ENCODE data around the gene CLIC1. TPM values are rescaled to one million over a fixed set of nuclear protein-coding genes. Genes with fewer than 3 reads are reported as not detected.

Gene CLIC1
- total RNA-seq, 2 experiments from 2014 or later = 314 to 413 TPM

DNA sequence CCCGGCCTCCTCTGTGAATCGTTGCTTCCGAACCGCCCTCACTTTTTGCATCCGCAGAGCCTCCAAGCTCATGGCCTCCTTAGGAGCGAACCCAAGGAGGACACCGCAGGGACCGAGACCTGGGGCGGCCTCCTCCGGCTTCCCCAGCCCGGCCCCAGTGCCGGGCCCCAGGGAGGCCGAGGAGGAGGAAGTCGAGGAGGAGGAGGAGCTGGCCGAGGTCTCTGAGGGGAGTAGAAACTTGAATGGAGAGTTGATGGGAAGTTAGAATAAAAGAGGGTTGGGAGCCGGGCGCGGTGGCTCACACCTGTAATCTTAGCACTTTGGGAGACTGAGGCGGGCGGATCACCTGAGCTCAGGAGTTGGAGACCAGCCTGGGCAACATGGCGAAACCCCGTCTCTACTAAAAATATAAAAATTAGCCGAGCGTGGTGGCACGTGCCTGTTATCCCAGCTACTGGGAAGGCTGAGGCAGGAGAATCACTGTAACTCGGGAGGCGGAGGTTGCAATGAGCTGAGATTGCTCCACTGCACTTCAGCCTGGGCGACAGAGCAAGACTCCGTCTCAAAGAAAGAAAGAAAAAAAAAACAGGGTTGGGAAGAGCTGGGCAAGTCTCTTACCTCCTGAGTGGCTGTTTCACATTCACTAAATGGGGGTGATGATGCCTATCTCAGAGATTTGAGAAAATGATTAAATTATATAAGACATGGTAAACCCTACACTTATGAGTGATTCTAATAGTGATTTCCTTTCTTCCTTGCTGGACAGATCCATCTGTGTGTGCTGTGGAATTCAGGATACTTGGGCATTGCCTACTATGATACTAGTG lies 4.3 kb upstream of the CLIC1 start:
- no peak for TF ChIP-seq EZH2phosphoT487 (IDR thresholded peaks at IDR 0.05; ENCODE audit: borderline replicate concordance, low read depth, low read length)
- no peak for TF ChIP-seq CTCF (conservative IDR thresholded peaks at IDR 0.05; ENCODE audit: low read length)
- intact Hi-C loops (cut with micrococcal nuclease; ENCODE audit: unreplicated experiment) = loop anchor here (5.0 kb wide), 1 partner anchor 47 kb away; no protein-coding TSS in a partner anchor
- BruUV-seq (replicated peaks) = no TSS peak
- H3K27ac ChIP-seq (ENCODE audit: low read depth, low read length, poor library complexity, severe bottlenecking) = peak overlapping the region; percentile 93
- CTCF ChIA-PET (ENCODE audit: unreplicated experiment) = interaction anchor here (0.7 to 1.7 kb wide), 5 partner anchors 11 to 55 kb away, joined by 3 to 6 read pairs (median 3); partner anchors contain the start of genes ABHD16A and VARS1
- H3K79me2 ChIP-seq (ENCODE audit: insufficient read depth, low read depth, low read length) = peaks cover 27% of the 10 kb centered on the region
- no peaks in the 10 kb centered on the region for H3K9me2 ChIP-seq (ENCODE audit: insufficient read depth, low read length)
- H3K4me1 ChIP-seq (ENCODE audit: insufficient read depth, low read length, poor library complexity, severe bottlenecking) = peaks cover 50% of the 10 kb centered on the region
- H3K4me2 ChIP-seq (ENCODE audit: low read length) = peak overlapping the region; percentile 75
- no peak overlapping the region; the same call in 1 of the 2 replicates for H2AFZ ChIP-seq (ENCODE audit: low read length)
- DNase-seq (ENCODE audit: low spot score) = peak; percentile 69
- H3K36me3 ChIP-seq (ENCODE audit: insufficient read depth, low read length) = peaks cover 45% of the 10 kb centered on the region
- no peaks in the 10 kb centered on the region for H4K20me1 ChIP-seq (ENCODE audit: insufficient read depth, low read length)
- POLR2A ChIA-PET = interaction anchor here (0.6 to 7.1 kb wide), 13 partner anchors 9 to 227 kb away, joined by 3 to 43 read pairs (median 4); partner anchors contain the start of genes ABHD16A, HSPA1B and LSM2
- no peaks in the 10 kb centered on the region for H3K9me3 ChIP-seq (ENCODE audit: low read length)
- peak overlapping the region; percentile 79 for H3K4me3 ChIP-seq (ENCODE audit: low read depth, low read length, poor library complexity, severe bottlenecking)

DNA sequence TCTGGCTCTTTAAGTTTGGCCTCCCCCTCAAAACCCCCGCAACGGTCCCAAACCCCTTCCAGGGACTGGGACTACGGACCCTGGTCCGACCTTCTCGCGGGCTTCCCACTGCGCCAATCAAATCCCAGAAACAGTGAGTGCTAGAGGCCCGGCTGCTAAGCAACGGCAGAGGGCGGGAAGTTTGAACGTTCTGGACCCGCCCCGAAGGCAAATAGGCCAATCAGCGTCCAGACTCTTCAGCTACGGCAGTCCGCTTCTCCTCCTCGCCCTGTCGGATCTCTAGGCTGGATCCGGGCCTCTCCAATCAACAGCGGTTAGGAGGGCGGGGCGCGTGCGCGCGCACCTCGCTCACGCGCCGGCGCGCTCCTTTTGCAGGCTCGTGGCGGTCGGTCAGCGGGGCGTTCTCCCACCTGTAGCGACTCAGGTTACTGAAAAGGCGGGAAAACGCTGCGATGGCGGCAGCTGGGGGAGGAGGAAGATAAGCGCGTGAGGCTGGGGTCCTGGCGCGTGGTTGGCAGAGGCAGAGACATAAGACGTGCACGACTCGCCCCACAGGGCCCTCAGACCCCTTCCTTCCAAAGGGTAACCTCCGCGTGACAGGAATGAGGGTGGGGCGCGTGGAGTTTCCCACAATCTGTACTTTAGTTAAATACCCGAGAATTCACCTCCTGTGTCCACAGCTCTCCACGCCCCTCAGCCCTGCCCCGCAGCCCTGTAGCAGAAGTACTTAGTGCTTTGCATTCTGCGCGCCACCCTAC lies 3.5 kb upstream of the CLIC1 start, which contains the start of gene MSH5:
TSS of gene MSH5 (plus strand) at position 367 of the 758 bp plus-strand sequence. CDS start 462 bp downstream, outside the sequence.
- H3K9me3 ChIP-seq (ENCODE audit: low read length) = no peaks in the 10 kb centered on the region
- H3K4me3 ChIP-seq (ENCODE audit: low read depth, low read length, poor library complexity, severe bottlenecking) = peak within 1 kb of the TSS; percentile 79
- H3K36me3 ChIP-seq (ENCODE audit: insufficient read depth, low read length) = peaks cover 38% of the 10 kb centered on the region
- intact Hi-C loops (cut with micrococcal nuclease; ENCODE audit: unreplicated experiment) = loop anchor here (1.0 to 5.0 kb wide), 9 partner anchors 37 to 247 kb away; partner anchors contain the start of genes ABHD16A, ATP6V1G2, HSPA1B and NFKBIL1
- H3K27ac ChIP-seq (ENCODE audit: low read depth, low read length, poor library complexity, severe bottlenecking) = peak within 1 kb of the TSS; percentile 93
- no peak within 1 kb of the TSS; the same call in 1 of the 2 replicates for H2AFZ ChIP-seq (ENCODE audit: low read length)
- CTCF ChIA-PET (ENCODE audit: unreplicated experiment) = interaction anchor here (0.5 to 1.7 kb wide), 5 partner anchors 12 to 61 kb away, joined by 3 to 6 read pairs (median 3); partner anchors contain the start of genes ABHD16A and VARS1
- peak within 1 kb of the TSS; percentile 76 for H3K4me2 ChIP-seq (ENCODE audit: low read length)
- H3K79me2 ChIP-seq (ENCODE audit: insufficient read depth, low read depth, low read length) = peaks cover 34% of the 10 kb centered on the region
- H3K9me2 ChIP-seq (ENCODE audit: insufficient read depth, low read length) = no peaks in the 10 kb centered on the region
- POLR2A ChIA-PET = interaction anchor here (0.6 to 7.1 kb wide), 15 partner anchors 10 to 123 kb away, joined by 3 to 43 read pairs (median 4); partner anchors contain the start of genes ABHD16A, HSPA1B, LSM2 and NEU1
- DNase-seq (ENCODE audit: low spot score) = peak; percentile 100
- peaks cover 50% of the 10 kb centered on the region for H3K4me1 ChIP-seq (ENCODE audit: insufficient read depth, low read length, poor library complexity, severe bottlenecking)
- BruUV-seq (replicated peaks) = TSS peak; percentile 61
- no peaks in the 10 kb centered on the region for H4K20me1 ChIP-seq (ENCODE audit: insufficient read depth, low read length)
- no peak for TF ChIP-seq CTCF (conservative IDR thresholded peaks at IDR 0.05; ENCODE audit: low read length)
- no peak for TF ChIP-seq EZH2phosphoT487 (IDR thresholded peaks at IDR 0.05; ENCODE audit: borderline replicate concordance, low read depth, low read length)

Data from OCI-LY7 (cell line).